Neural cell (in vitro differentiated cells): Measurements from ENCODE around the gene TRMT10C.

ENCODE experiments used
- CTCF ChIP-seq: fragments of 450-650 bp; IDR thresholded peaks from 2 replicates; pipeline ENCODE4 v1.5.1; 2014; ENCODE audit warnings: antibody characterized with exemption, mild to moderate bottlenecking, moderate library complexity; ENCODE audit not compliant: poor library complexity, severe bottlenecking
- EZH2 ChIP-seq: fragments of 200-600, 300-800 bp; shearing (Covaris generic), sonication (generic); IDR thresholded peaks from 2 replicates; pipeline ENCODE4 v1.6.1; 2014; ENCODE audit warnings: antibody characterized with exemption, low read length, borderline replicate concordance, mild to moderate bottlenecking; ENCODE audit not compliant: insufficient read depth, poor library complexity, severe bottlenecking
- POLR2AphosphoS5 ChIP-seq: IDR thresholded peaks from 2 replicates; pipeline ENCODE4 v1.6.1; 2012
- RAD21 ChIP-seq: fragments of 450-650 bp; conservative IDR thresholded peaks from 2 replicates; pipeline ENCODE4 v1.6.1; 2014; ENCODE audit warnings: antibody characterized with exemption, mild to moderate bottlenecking, moderate library complexity

GRCh38 chr3:101567528-101568317 lies 6.1 kb downstream of the TRMT10C start:
- TF ChIP-seq CTCF: no peak
- no peak for TF ChIP-seq POLR2AphosphoS5
- TF ChIP-seq RAD21: no peak
- TF ChIP-seq EZH2: no peak
